ENCODE results near the gene USP15. TPM values are rescaled to one million over a fixed set of nuclear protein-coding genes. Genes with fewer than 3 reads are reported as not detected.

The USP15 gene
- total RNA-seq, 2 donors from 2014 or later: 41.1 to 49.7 TPM

- peaks cover 30% of the 10 kb centered on the region for H3K36me3 ChIP-seq
- TF ChIP-seq CTCF (IDR thresholded peaks at IDR 0.05): no peak
- H3K9me3 ChIP-seq: peaks cover 0 to 8% of the 10 kb centered on the region in 2 donors
- H3K4me1 ChIP-seq: no peaks in the 10 kb centered on the region
- DNase-seq (ENCODE audit: low spot score): no peak
- H3K27me3 ChIP-seq: no peaks in the 10 kb centered on the region
- H3K4me3 ChIP-seq: no peak overlapping the region
- no peak overlapping the region for H3K27ac ChIP-seq
Observed at GRCh38 chr12:62306569-62307530, 46.6 kb downstream of the USP15 start.

GRCh38 chr12:62308201-62308600 lies 48.0 kb downstream of the USP15 start:
- H3K27ac ChIP-seq: no peak overlapping the region
- H3K9me3 ChIP-seq: peaks cover 0 to 8% of the 10 kb centered on the region in 2 donors
- TF ChIP-seq CTCF (IDR thresholded peaks at IDR 0.05): no peak
- H3K36me3 ChIP-seq: peaks cover 29% of the 10 kb centered on the region
- DNase-seq (ENCODE audit: low spot score): no peak
- H3K27me3 ChIP-seq: no peaks in the 10 kb centered on the region
- H3K4me1 ChIP-seq: no peaks in the 10 kb centered on the region
- H3K4me3 ChIP-seq: no peak overlapping the region

GRCh38 chr12:62313727-62314380 lies 53.6 kb downstream of the USP15 start:
- Histone ChIP-seq H3K4me1 (no peaks in the 10 kb centered on the region), H3K9me3 (no peaks in the 10 kb centered on the region), H3K4me3 (peak overlapping the region; percentile 16 to 33), H3K36me3 (peaks cover 2% of the 10 kb centered on the region), H3K27ac (peak overlapping the region; percentile 15 to 67), H3K27me3 (no peaks in the 10 kb centered on the region)
- TF ChIP-seq CTCF (IDR thresholded peaks at IDR 0.05): no peak
- DNase-seq (ENCODE audit: low spot score): no peak

- no peak overlapping the region for H3K4me3 ChIP-seq
- H3K36me3 ChIP-seq: peaks cover 14% of the 10 kb centered on the region
- no peaks in the 10 kb centered on the region for H3K9me3 ChIP-seq
- H3K27ac ChIP-seq: no peak overlapping the region
- DNase-seq (ENCODE audit: low spot score): no peak
- H3K4me1 ChIP-seq: no peaks in the 10 kb centered on the region
- H3K27me3 ChIP-seq: no peaks in the 10 kb centered on the region
- no peak for TF ChIP-seq CTCF (IDR thresholded peaks at IDR 0.05)
Observed at GRCh38 chr12:62317017-62317416, 56.8 kb downstream of the USP15 start.

- Histone ChIP-seq H3K9me3 (no peaks in the 10 kb centered on the region), H3K27ac (no peak overlapping the region), H3K27me3 (no peaks in the 10 kb centered on the region), H3K4me1 (no peaks in the 10 kb centered on the region), H3K4me3 (no peak overlapping the region), H3K36me3 (peaks cover 26% of the 10 kb centered on the region)
- no peak for TF ChIP-seq CTCF (IDR thresholded peaks at IDR 0.05)
- DNase-seq (ENCODE audit: low spot score): no peak
Observed at GRCh38 chr12:62319058-62319457, 58.9 kb downstream of the USP15 start.

Measured in right atrium auricular region (tissue), 2 donors.